Common myeloid progenitor, CD34-positive (primary cell): ENCODE measurements around the gene ALDOA.

Source experiments
- CTCF ChIA-PET: fragments of 350-600 bp; sonication (Branson Sonifier 250); formaldehyde crosslinking; loops from one replicate; lab custom pipeline; 2021; ENCODE audit warnings: antibody characterized with exemption; lab: Charles Lee
- POLR2A ChIA-PET: fragments of 350-600 bp; sonication (Branson Sonifier 250); formaldehyde crosslinking; loops from one replicate; lab custom pipeline; 2021; ENCODE audit warnings: antibody characterized with exemption; lab: Charles Lee
- DNase-seq, 3 donors: peaks; one replicate each; pipeline versions ENCODE4 v3.0.0 to v3.0.0-alpha.2; 2013
- H3K27ac ChIP-seq, 2 experiments: 1 replicate in 1 of 2; 2 replicates in 1 of 2; pipeline ENCODE4 v1.7.0; 2013; ENCODE audit warnings: inconsistent platforms in 2 of 2, low read length in 2 of 2, mild to moderate bottlenecking in 2 of 2, low read depth in 1 of 2, moderate library complexity in 1 of 2; ENCODE audit not compliant: severe bottlenecking in 2 of 2, insufficient read depth in 1 of 2, poor library complexity in 1 of 2
- H3K27me3 ChIP-seq, 5 experiments: replicated peaks in 2 of 5; 1 replicate in 3 of 5; 2 replicates in 2 of 5; pipeline versions ENCODE4 v1.6.1 to v1.7.0; 2013; ENCODE audit warnings: low read length in 4 of 5, mild to moderate bottlenecking in 2 of 5, moderate library complexity in 2 of 5, inconsistent platforms in 1 of 5; ENCODE audit not compliant: insufficient read depth in 5 of 5, control insufficient read depth in 4 of 5
- H3K36me3 ChIP-seq, 4 experiments: 1 replicate in 2 of 4; 2 replicates in 2 of 4; pipeline versions ENCODE4 v1.6.1 to v1.7.0; 2013; ENCODE audit warnings: low read length in 3 of 4, control low read depth in 1 of 4, mild to moderate bottlenecking in 1 of 4; ENCODE audit not compliant: control insufficient read depth in 4 of 4, insufficient read depth in 4 of 4
- H3K4me1 ChIP-seq, 4 experiments: 1 replicate in 3 of 4; 2 replicates in 1 of 4; pipeline versions ENCODE4 v1.6.1 to v1.7.1; 2013; ENCODE audit warnings: low read length in 3 of 4, mild to moderate bottlenecking in 3 of 4, control low read depth in 1 of 4, inconsistent platforms in 1 of 4, moderate library complexity in 1 of 4; ENCODE audit not compliant: control insufficient read depth in 4 of 4, insufficient read depth in 4 of 4; ENCODE audit errors: control extremely low read depth in 1 of 4
- H3K4me3 ChIP-seq, 7 experiments: 1 replicate in 4 of 7; 2 replicates in 3 of 7; pipeline versions ENCODE4 v1.5.1 to v1.7.0; 2013; ENCODE audit warnings: mild to moderate bottlenecking in 7 of 7, low read length in 6 of 7, moderate library complexity in 6 of 7, inconsistent platforms in 2 of 7, low read depth in 2 of 7, control low read depth in 1 of 7; ENCODE audit not compliant: insufficient read depth in 4 of 7, control insufficient read depth in 1 of 7; ENCODE audit errors: extremely low read depth in 1 of 7
- H3K9me3 ChIP-seq, 5 experiments: 1 replicate in 4 of 5; 2 replicates in 1 of 5; pipeline versions ENCODE4 v1.6.1 to v1.7.1; 2013; ENCODE audit warnings: low read length in 4 of 5, mild to moderate bottlenecking in 2 of 5, inconsistent platforms in 1 of 5, low read depth in 1 of 5, moderate library complexity in 1 of 5; ENCODE audit not compliant: control insufficient read depth in 4 of 5, insufficient read depth in 2 of 5; ENCODE audit errors: control extremely low read depth in 1 of 5
- WGBS: methylation state at CpG from one replicate; pipeline ENCODE4 v1.1.5; 2013; ENCODE audit not compliant: insufficient coverage; 5-methylcytosine and 5-hydroxymethylcytosine counted together

The ALDOA gene

DNA sequence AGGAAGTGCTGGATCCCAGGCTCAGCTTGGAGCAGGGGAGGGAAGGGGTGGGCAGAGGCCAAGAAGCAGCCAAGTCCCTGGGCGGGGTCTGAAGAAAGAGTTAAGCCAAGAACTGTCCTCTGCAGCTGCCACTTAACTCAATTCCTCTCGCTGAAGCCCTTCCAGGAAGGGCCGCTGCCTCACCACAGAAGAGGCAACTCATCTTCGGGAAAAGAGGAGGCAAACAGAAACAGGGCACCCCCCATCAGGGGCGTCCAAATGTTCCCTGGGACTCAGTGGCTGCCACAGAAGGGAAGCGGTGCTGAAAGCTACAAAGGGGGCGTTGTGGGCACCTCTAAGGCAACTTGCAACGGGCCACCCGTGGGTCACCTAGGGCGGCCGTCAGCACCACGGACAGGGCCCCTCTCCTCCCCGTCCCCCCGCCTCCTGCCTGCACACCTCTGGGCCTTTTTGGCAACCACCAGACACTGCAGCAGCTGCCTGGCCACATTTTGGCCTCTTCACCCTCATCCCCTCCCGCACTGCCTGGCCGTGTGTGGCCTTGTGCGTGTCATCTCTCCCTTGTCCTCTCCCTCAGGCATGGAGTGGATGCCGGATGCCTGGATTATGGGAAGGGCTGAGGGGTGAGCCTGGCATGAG, 37.0 kb upstream of the ALDOA start:
- Histone ChIP-seq H3K9me3 (no peaks in the 10 kb centered on the region), H3K27me3 (peaks cover 0 to 65% (median 25%) of the 10 kb centered on the region in 5 experiments)
- peak in 2 of 3 donors; percentile 60 to 68 for DNase-seq

GRCh38 chr16:30030011-30030685, 35.4 kb upstream of the ALDOA start:
- no peak for DNase-seq
- H3K4me3 ChIP-seq, result no peak overlapping the region
- H3K27me3 ChIP-seq, result peaks cover 0 to 65% (median 25%) of the 10 kb centered on the region in 5 experiments
- H3K27ac ChIP-seq, result no peak overlapping the region
- WGBS, result 20% methylated on average over 20 of the region's 23 CpGs
- ChIA-PET POLR2A (no interaction called here), CTCF (interaction anchor here (2.4 to 2.6 kb wide), 2 partner anchors 26 to 183 kb away, joined by 9 to 16 read pairs; no protein-coding TSS in a partner anchor)
- no peaks in the 10 kb centered on the region for H3K36me3 ChIP-seq
- no peaks in the 10 kb centered on the region for H3K9me3 ChIP-seq
- H3K4me1 ChIP-seq, result peaks cover 0 to 12% (median 8%) of the 10 kb centered on the region in 4 experiments

More for the DNA sequence above, 37.0 kb upstream of the ALDOA start:
- CTCF ChIA-PET, result interaction anchor here (0.7 to 1.6 kb wide), 5 partner anchors 10 to 27 kb away, joined by 3 to 5 read pairs (median 3); no protein-coding TSS in a partner anchor
- peaks cover 0 to 12% (median 8%) of the 10 kb centered on the region in 4 experiments for H3K4me1 ChIP-seq
- no peak overlapping the region for H3K27ac ChIP-seq
- POLR2A ChIA-PET, result no interaction called here
- H3K4me3 ChIP-seq, result no peak overlapping the region
- 25% methylated on average over 11 of the region's 18 CpGs for WGBS
- no peaks in the 10 kb centered on the region for H3K36me3 ChIP-seq

DNA sequence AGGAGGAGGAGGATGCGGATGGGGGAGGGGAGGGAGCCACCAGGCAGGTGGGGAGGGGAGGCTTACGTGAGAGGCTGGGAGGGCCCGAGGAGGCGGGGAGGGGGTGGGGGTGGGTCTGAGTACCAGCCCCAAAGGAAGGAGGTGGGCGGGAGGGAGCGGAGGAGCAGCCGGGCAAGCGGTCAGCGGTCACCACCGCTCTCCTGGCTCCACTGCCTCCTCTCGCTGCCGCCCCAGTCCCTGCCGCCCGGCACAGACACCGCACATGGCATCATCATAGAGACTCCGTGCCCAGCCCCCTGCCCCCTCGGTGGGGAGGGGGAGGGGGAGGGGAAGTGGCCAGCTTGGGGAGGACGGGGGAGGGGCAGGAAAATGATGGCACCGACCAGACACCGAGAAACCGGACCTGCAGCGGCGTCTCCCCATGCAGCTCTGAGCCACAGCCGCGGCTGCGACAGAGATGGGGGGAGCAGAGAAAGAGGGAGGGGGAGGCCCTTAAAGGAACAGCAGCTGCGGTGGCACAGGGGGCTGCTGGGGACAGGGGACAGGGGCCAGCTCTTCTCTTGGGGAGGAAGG, 34.6 kb upstream of the ALDOA start, which contains the start of gene TLCD3B:
TLCD3B (minus strand) TSS at position 431 of the 573 bp plus-strand sequence. CDS start 744 bp downstream, outside the sequence.
- peaks cover 0 to 65% (median 25%) of the 10 kb centered on the region in 5 experiments for H3K27me3 ChIP-seq

GRCh38 chr16:30031477-30031918, 34.1 kb upstream of the ALDOA start:
- Histone ChIP-seq H3K27ac (no peak overlapping the region), H3K4me3 (no peak overlapping the region), H3K36me3 (no peaks in the 10 kb centered on the region), H3K4me1 (peaks cover 0 to 12% (median 8%) of the 10 kb centered on the region in 4 experiments), H3K27me3 (peaks cover 0 to 59% (median 24%) of the 10 kb centered on the region in 5 experiments), H3K9me3 (no peaks in the 10 kb centered on the region)
- no peak for DNase-seq
- CTCF ChIA-PET, result interaction anchor here (0.5 to 2.9 kb wide), 21 partner anchors 9 to 595 kb away, joined by 3 to 23 read pairs (median 5); partner anchors contain the start of genes ASPHD1, C16orf92, PAGR1 and SEZ6L2
- 23% methylated on average over 9 of the region's 11 CpGs for WGBS
- POLR2A ChIA-PET, result interaction anchor here (0.6 kb wide), 1 partner anchor 378 kb away, joined by 6 read pairs; no protein-coding TSS in a partner anchor

More for the DNA sequence above, 34.6 kb upstream of the ALDOA start, which contains the start of gene TLCD3B:
- CTCF ChIA-PET, result interaction anchor here (1.0 to 2.9 kb wide), 16 partner anchors 8 to 339 kb away, joined by 3 to 23 read pairs (median 6); partner anchors contain the start of genes ASPHD1, C16orf92, SEZ6L2 and TBX6
- peaks cover 0 to 12% (median 8%) of the 10 kb centered on the region in 4 experiments for H3K4me1 ChIP-seq
- POLR2A ChIA-PET, result interaction anchor here (0.6 kb wide), 1 partner anchor 502 kb away, joined by 3 read pairs; no protein-coding TSS in a partner anchor
- no peak for DNase-seq
- no peaks in the 10 kb centered on the region for H3K36me3 ChIP-seq
- peak within 1 kb of the TSS in 1 of 7 experiments; percentile 34 for H3K4me3 ChIP-seq
- WGBS, result 0% methylated on average over 8 of the region's 27 CpGs
- H3K9me3 ChIP-seq, result no peaks in the 10 kb centered on the region
- H3K27ac ChIP-seq, result no peak within 1 kb of the TSS

DNA sequence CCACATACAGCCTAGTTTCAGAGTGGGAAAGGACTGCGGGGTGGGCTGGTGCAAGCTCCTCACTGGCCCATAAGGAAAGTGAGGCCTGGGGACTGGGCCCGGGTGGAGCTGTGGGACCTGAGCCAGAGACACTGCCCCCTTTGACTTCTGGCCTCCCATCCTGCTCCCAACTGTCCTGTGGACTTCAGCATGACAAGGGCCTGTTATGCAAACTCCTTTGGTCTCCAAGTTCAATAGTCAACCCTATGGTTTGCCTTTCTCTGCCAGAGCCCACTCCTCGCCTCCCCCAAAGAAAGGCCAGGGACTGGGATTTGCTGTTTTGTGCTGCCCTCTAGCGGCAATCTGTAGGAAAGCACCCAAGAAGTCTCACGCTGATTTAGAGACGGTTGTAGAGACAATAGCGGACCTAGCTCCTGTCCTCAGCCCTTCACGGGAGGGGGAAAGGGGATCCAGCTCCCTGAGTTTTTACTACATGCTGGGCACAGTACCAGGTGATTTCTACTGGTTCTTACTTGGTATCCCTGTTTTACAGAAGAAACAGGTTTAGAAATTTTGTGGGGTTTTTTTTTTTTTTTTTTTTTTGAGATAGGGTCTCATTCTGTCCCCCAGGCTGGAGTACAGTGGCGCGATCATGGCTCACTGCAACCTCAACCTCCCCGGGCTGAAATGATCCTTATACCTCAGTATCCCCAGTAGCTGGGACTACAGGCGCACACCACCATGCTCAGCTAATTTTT, 33.3 kb upstream of the ALDOA start:
- CTCF ChIA-PET, result interaction anchor here (0.5 to 2.9 kb wide), 24 partner anchors 9 to 594 kb away, joined by 3 to 23 read pairs (median 4); partner anchors contain the start of genes ASPHD1, C16orf92, PAGR1 and SEZ6L2
- peak; percentile 72 to 85 (median 79) for DNase-seq
- POLR2A ChIA-PET, result interaction anchor here (0.6 kb wide), 1 partner anchor 379 kb away, joined by 6 read pairs; no protein-coding TSS in a partner anchor
- Histone ChIP-seq H3K4me3 (no peak overlapping the region), H3K27ac (no peak overlapping the region), H3K36me3 (no peaks in the 10 kb centered on the region), H3K4me1 (peaks cover 0 to 12% (median 8%) of the 10 kb centered on the region in 4 experiments), H3K9me3 (no peaks in the 10 kb centered on the region), H3K27me3 (peaks cover 0 to 52% (median 22%) of the 10 kb centered on the region in 5 experiments)
- 15% methylated on average over 6 of the region's 12 CpGs for WGBS

DNA sequence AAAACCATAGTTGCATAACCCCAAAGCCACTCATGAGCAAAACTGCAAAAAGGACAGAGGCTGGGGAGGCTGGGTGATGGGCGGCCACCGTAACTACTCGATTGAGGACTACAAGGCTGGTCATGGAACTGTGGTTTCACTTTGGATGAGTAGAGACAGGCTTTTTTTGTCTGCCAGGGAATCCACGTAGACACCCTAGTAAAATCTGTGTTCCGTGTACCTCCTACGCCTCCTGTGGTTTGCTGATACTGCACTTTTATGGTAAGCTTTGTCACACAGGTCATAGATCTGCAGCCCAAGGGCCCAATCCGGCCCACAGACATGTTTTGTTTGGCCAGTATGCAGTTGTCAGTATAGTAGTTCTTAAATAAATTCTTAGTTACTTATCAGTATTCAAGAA, 32.3 kb upstream of the ALDOA start:
- Histone ChIP-seq H3K4me1 (peaks cover 0 to 12% (median 8%) of the 10 kb centered on the region in 4 experiments), H3K36me3 (no peaks in the 10 kb centered on the region), H3K27me3 (peaks cover 0 to 42% (median 22%) of the 10 kb centered on the region in 5 experiments), H3K4me3 (no peak overlapping the region), H3K27ac (no peak overlapping the region), H3K9me3 (no peaks in the 10 kb centered on the region)
- no peak for DNase-seq
- ChIA-PET CTCF (interaction anchor here (1.4 to 2.9 kb wide), 6 partner anchors 9 to 333 kb away, joined by 5 to 23 read pairs (median 10); partner anchors contain the start of gene C16orf92), POLR2A (no interaction called here)
- 82% methylated on average over 5 of the region's 7 CpGs for WGBS
